ENCODE results near the gene NT5DC1.

DNA sequence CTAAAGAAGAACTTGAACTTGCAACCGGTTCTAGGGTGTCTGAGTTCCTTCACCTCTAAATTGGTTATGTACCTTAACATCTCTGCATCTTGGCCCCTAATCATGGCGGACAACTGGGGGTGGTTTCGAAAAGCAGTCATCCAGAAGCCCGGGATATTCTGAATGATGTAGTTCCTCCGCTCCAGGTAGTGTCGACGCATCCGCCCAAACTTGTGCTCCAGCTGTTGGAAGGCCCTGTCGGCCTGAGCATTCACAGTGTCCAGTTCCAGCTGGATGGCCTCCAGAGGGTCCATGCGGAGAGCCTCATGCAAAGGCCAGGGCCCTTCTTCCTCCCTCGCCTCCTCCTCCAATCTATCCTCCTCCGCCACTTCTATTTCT lies 178.2 kb downstream of the NT5DC1 start:
- TF ChIP-seq EZH2 (IDR thresholded peaks at IDR 0.05; ENCODE audit: borderline replicate concordance, low read length) = no peak
- TF ChIP-seq, protein P1, sequence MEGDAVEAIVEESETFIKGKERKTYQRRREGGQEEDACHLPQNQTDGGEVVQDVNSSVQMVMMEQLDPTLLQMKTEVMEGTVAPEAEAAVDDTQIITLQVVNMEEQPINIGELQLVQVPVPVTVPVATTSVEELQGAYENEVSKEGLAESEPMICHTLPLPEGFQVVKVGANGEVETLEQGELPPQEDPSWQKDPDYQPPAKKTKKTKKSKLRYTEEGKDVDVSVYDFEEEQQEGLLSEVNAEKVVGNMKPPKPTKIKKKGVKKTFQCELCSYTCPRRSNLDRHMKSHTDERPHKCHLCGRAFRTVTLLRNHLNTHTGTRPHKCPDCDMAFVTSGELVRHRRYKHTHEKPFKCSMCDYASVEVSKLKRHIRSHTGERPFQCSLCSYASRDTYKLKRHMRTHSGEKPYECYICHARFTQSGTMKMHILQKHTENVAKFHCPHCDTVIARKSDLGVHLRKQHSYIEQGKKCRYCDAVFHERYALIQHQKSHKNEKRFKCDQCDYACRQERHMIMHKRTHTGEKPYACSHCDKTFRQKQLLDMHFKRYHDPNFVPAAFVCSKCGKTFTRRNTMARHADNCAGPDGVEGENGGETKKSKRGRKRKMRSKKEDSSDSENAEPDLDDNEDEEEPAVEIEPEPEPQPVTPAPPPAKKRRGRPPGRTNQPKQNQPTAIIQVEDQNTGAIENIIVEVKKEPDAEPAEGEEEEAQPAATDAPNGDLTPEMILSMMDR (conservative IDR thresholded peaks at IDR 0.05 in 1 of 2, IDR thresholded peaks at IDR 0.05 in 1 of 2; ENCODE audit: extremely low read depth in 1 of 2, insufficient read depth in 1 of 2, low read depth in 1 of 2, low read length in 2 of 2) = no peak

All from mammary epithelial cell (primary cell).